DND-41 (cell line): ENCODE results near the gene OSBP2.

Source experiments
- CTCF ChIP-seq: IDR thresholded peaks from 2 replicates; pipeline ENCODE4 v1.5.1; 2012; ENCODE audit warnings: borderline replicate concordance, low read length, moderate library complexity, mild to moderate bottlenecking; ENCODE audit not compliant: poor library complexity, severe bottlenecking; ENCODE audit errors: extremely low read depth
- EZH2 ChIP-seq: IDR thresholded peaks from 3 replicates; pipeline ENCODE4 v1.6.1; 2012; ENCODE audit warnings: borderline replicate concordance, low read depth, mild to moderate bottlenecking, moderate library complexity, low read length, inconsistent platforms; ENCODE audit not compliant: severe bottlenecking

- TF ChIP-seq EZH2, result no peak
- no peak for TF ChIP-seq CTCF
These were observed 160.6 kb downstream of the OSBP2 start for GRCh38 chr22:30855266-30855665.
